K562 (cell line): ENCODE measurements around the gene TMEM129. TPM values are rescaled to one million over a fixed set of nuclear protein-coding genes. Genes with fewer than 3 reads are reported as not detected.
"Not testable (repeated sequence)": the region's sequence is repeated elsewhere in the genome, so short reads cannot be mapped to it uniquely, and the experiment has no call there.

Experiments used
- ATAC-seq: fragments of 200-7000 bp; cut with Tn5 transposase; 3 replicates; pipeline ENCODE4 v1.9.1; 2020; ENCODE audit warnings: moderate library complexity
- BruUV-seq: library from RNA; stranded (reverse); fragments of 400-500 nt; replicated peaks from 2 replicates; lab custom pipeline; 2021; lab: Mats Ljungman, UMichigan
- CTCF ChIA-PET: fragments of 300-600 bp; formaldehyde crosslinking; extraction: SDS; loops from one replicate; lab custom pipeline; 2021; ENCODE audit warnings: low intra/inter-chr PET ratio; lab: Yijun Ruan, JAX
- POLR2A ChIA-PET: fragments of 300-600, 350-650 bp; sonication (Branson Sonifier 250); formaldehyde crosslinking; extraction: SDS; loops from one replicate; lab custom pipeline; 2021; ENCODE audit warnings: antibody characterized with exemption, inconsistent platforms; lab: Yijun Ruan, JAX
- DNase-seq, 4 experiments: peaks; one replicate each; pipeline versions ENCODE4 v3.0.0 to v3.0.0-alpha.2; 2011 to 2018; ENCODE audit warnings: low spot score in 3 of 4, mixed read lengths in 3 of 4; ENCODE audit errors: extremely low read depth in 1 of 4
- FAIRE-seq: peaks from 2 replicates; lab custom pipeline; 2011; peaks lifted over from hg19 to GRCh38; lab: Jason Lieb, UNC
- H2AFZ ChIP-seq: 2 replicates; pipeline ENCODE4 v1.6.0; 2011; ENCODE audit warnings: low read depth, low read length, control low read depth, inconsistent platforms
- H3K27ac ChIP-seq: fragments of 200-600 bp; 3 replicates; pipeline ENCODE4 v1.8.0; 2011; ENCODE audit warnings: low read depth, mild to moderate bottlenecking, control low read depth, inconsistent platforms, low read length, moderate library complexity, mixed read lengths; ENCODE audit errors: extremely low read depth
- H3K27me3 ChIP-seq, 2 experiments: fragments of 300-600 bp in 1 of 2; 2 replicates in 1 of 2; 3 replicates in 1 of 2; pipeline versions ENCODE4 v1.6.0 to v1.8.0; 2011; ENCODE audit warnings: inconsistent platforms in 2 of 2, low read length in 2 of 2, mild to moderate bottlenecking in 1 of 2, mixed read lengths in 1 of 2, moderate library complexity in 1 of 2; ENCODE audit not compliant: control insufficient read depth in 2 of 2, insufficient read depth in 2 of 2
- H3K36me3 ChIP-seq: fragments of 300-600 bp; 3 replicates; pipeline ENCODE4 v1.8.0; 2011; ENCODE audit warnings: mild to moderate bottlenecking, low read length, inconsistent platforms; ENCODE audit not compliant: control insufficient read depth, insufficient read depth
- H3K4me1 ChIP-seq, 2 experiments: fragments of 200-600 bp in 1 of 2; replicated peaks in 1 of 2; 2 replicates in 1 of 2; 3 replicates in 1 of 2; pipeline versions ENCODE4 v1.5.1 to v1.8.0; 2011; ENCODE audit warnings: inconsistent platforms in 2 of 2, low read length in 2 of 2, mild to moderate bottlenecking in 1 of 2, mixed read lengths in 1 of 2, moderate library complexity in 1 of 2; ENCODE audit not compliant: control insufficient read depth in 2 of 2, insufficient read depth in 2 of 2
- H3K4me2 ChIP-seq: 2 replicates; pipeline ENCODE4 v1.6.1; 2011; ENCODE audit warnings: low read length, control low read depth, inconsistent platforms, mixed read lengths; ENCODE audit not compliant: insufficient read depth
- H3K4me3 ChIP-seq: fragments of 200-600 bp; sonication (generic), shearing (Covaris generic); 2 replicates; pipeline ENCODE4 v1.5.1; 2016; ENCODE audit warnings: control low read depth, inconsistent platforms
- H3K79me2 ChIP-seq: fragments of 200-600 bp; 3 replicates; pipeline ENCODE4 v1.8.0; 2011; ENCODE audit warnings: low read length, inconsistent platforms; ENCODE audit not compliant: control insufficient read depth, insufficient read depth
- H3K9ac ChIP-seq, 2 experiments: 2 replicates each; pipeline versions ENCODE4 v1.6.0 to v1.6.1; 2011; ENCODE audit warnings: low read depth in 2 of 2, low read length in 2 of 2, control low read depth in 1 of 2, inconsistent platforms in 1 of 2, mild to moderate bottlenecking in 1 of 2, mixed read lengths in 1 of 2; ENCODE audit not compliant: insufficient read depth in 1 of 2
- H3K9me1 ChIP-seq: one replicate; pipeline ENCODE4 v1.6.0; 2011; ENCODE audit warnings: inconsistent platforms, mild to moderate bottlenecking, low read length, moderate library complexity; ENCODE audit not compliant: control insufficient read depth, insufficient read depth
- H3K9me3 ChIP-seq: replicated peaks from 2 replicates; pipeline ENCODE4 v1.5.1; 2011; ENCODE audit warnings: low read depth, low read length, inconsistent platforms; ENCODE audit not compliant: control insufficient read depth, insufficient read depth
- H4K20me1 ChIP-seq: replicated peaks from 2 replicates; pipeline ENCODE4 v1.6.1; 2011; ENCODE audit warnings: low read length, inconsistent platforms, mixed read lengths; ENCODE audit not compliant: control insufficient read depth, insufficient read depth
- KDM4B ChIP-seq, 2 experiments: fragments of 450-650 bp in 1 of 2; sonication (generic) in 1 of 2; IDR thresholded peaks; 2 replicates each; pipeline ENCODE4 v1.6.1; 2016 to 2017; ENCODE audit warnings: borderline replicate concordance in 2 of 2, antibody characterized with exemption in 1 of 2, low read depth in 1 of 2, mild to moderate bottlenecking in 1 of 2
- NFYB ChIP-seq: IDR thresholded peaks from 2 replicates; pipeline ENCODE4 v1.6.1; 2011; ENCODE audit warnings: mild to moderate bottlenecking, moderate library complexity; ENCODE audit not compliant: insufficient read length; ENCODE audit errors: extremely low read depth
- SAFB2 ChIP-seq: fragments of 200-400 bp; formaldehyde crosslinking; IDR thresholded peaks from 2 replicates; pipeline ENCODE4 v1.6.1; 2018; ENCODE audit warnings: borderline replicate concordance, low read length, low read depth, moderate library complexity; ENCODE audit not compliant: severe bottlenecking
- SP1 ChIP-seq: sonication (generic); formaldehyde crosslinking; IDR thresholded peaks from 2 replicates; pipeline ENCODE4 v1.8.1; 2022; ENCODE audit warnings: mild to moderate bottlenecking, missing genetic modification reagents
- SRF ChIP-seq, 2 experiments: fragments of 250-450, 450-650 bp in 1 of 2; sonication (Bioruptor Pico) in 1 of 2; sonication (generic) in 1 of 2; formaldehyde crosslinking; IDR thresholded peaks; 2 replicates each; pipeline versions ENCODE4 v1.5.0 to v1.5.1; 2020 to 2022; ENCODE audit warnings: mild to moderate bottlenecking in 1 of 2, missing genetic modification reagents in 1 of 2
- TEAD4 ChIP-seq, 2 experiments: sonication (generic) in 1 of 2; formaldehyde crosslinking in 1 of 2; IDR thresholded peaks; 2 replicates each; pipeline versions ENCODE4 v1.6.1 to v1.8.0; 2012 to 2022; ENCODE audit warnings: borderline replicate concordance in 1 of 2, inconsistent platforms in 1 of 2, low read length in 1 of 2, mild to moderate bottlenecking in 1 of 2, missing genetic modification reagents in 1 of 2
- U2AF1 ChIP-seq: fragments of 200-400 bp; formaldehyde crosslinking; optimal IDR thresholded peaks from 2 replicates; pipeline ENCODE3; 2017; ENCODE audit warnings: mild to moderate bottlenecking, low read depth, low read length, moderate library complexity
- WGBS: fragments of 100-300 bp; shearing (Covaris generic); methylation state at CpG from one replicate; pipeline ENCODE4 v1.1.6; 2016; ENCODE audit warnings: low coverage, mixed read lengths; ENCODE audit not compliant: insufficient coverage; ENCODE audit errors: missing lambda C conversion rate; 5-methylcytosine and 5-hydroxymethylcytosine counted together
- in situ Hi-C: fragments of 300-500 bp; cut with MboI; formaldehyde crosslinking; loops from 4 replicates; pipeline ENCODE4 v1.15.0; 2018; ENCODE audit warnings: inconsistent platforms, mixed read lengths
- intact Hi-C: fragments of 100-400 bp; cut with micrococcal nuclease; formaldehyde crosslinking; loops from 2 replicates; pipeline ENCODE4 v1.14.2; 2022
- polyA plus RNA-seq, 8 experiments: library from polyadenylated mRNA; depleted of rRNA in 4 of 8; stranded (reverse) in 5 of 8; unstranded in 3 of 8; fragments of >200 nt; fragmentation: Nextera tagmentation in 2 of 8; fragmentation: Illumina TruSeq in 1 of 8; extraction: Ambion mirVana in 2 of 8; extraction: Trizol in 1 of 8; gene quantifications; 2 replicates each; pipeline versions ENCODE4 v1.2.1 to v1.2.3, GENCODE V29; 2011 to 2014; ENCODE audit warnings: inconsistent platforms in 1 of 8, missing spikeins in 1 of 8
- total RNA-seq, 7 experiments: library from RNA; depleted of rRNA in 6 of 7; stranded (reverse); fragments of >200 nt in 6 of 7; fragmentation: Illumina TruSeq in 2 of 7; extraction: Trizol in 2 of 7; gene quantifications; 2 replicates each; pipeline versions ENCODE4 v1.2.1 to v1.2.3, GENCODE V29; 2011 to 2021; ENCODE audit warnings: low replicate concordance in 1 of 7
- TF ChIP-seq, protein P1 (sequence below), 2 experiments: fragments of 450-650 bp in 1 of 2; sonication (generic) in 1 of 2; formaldehyde crosslinking in 1 of 2; IDR thresholded peaks in 1 of 2; conservative IDR thresholded peaks in 1 of 2; 2 replicates each; pipeline versions ENCODE4 v1.6.1 to v1.8.1; 2016 to 2023; ENCODE audit warnings: mild to moderate bottlenecking in 2 of 2, moderate library complexity in 2 of 2, inconsistent platforms in 1 of 2, missing genetic modification reagents in 1 of 2
- TF ChIP-seq, protein P2 (sequence below): IDR thresholded peaks from 3 replicates; pipeline ENCODE4 v1.6.1; 2011; ENCODE audit warnings: borderline replicate concordance, mild to moderate bottlenecking, moderate library complexity; ENCODE audit not compliant: insufficient read length; ENCODE audit errors: extremely low read depth

TMEM129 gene
- total and polyA plus RNA-seq, 9 of the 15 experiments (the other 6 are each of a cell fraction or from before 2014, with no cell fraction given), result 0.34 to 47.2 (median 18.8) TPM

DNA sequence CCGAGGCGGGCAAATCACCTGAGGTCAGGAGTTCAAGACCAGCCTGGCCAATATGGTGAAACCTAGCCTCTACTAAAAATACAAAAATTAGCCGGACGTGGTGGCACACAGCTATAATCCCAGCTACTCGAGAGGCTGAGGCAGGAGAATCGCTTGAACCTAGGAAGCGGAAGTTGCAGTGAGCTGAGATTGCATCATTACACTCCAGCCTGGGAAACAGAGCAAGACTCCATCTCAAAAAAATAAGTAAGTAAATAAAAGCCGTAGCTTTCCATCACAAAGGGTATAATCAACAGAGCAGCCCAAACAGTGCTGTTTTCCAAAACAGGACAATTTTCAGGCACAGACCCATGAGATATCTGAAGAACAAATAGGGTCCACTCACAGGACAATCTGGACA, 19.5 kb downstream of the TMEM129 start:
- H2AFZ ChIP-seq, H3K9ac ChIP-seq, FAIRE-seq, DNase-seq, H3K27ac ChIP-seq, BruUV-seq, ATAC-seq, H3K27me3 ChIP-seq, in situ Hi-C loops, H3K9me1 ChIP-seq, H3K4me3 ChIP-seq, H3K4me2 ChIP-seq, intact Hi-C loops, H3K9me3 ChIP-seq, H3K4me1 ChIP-seq, CTCF ChIA-PET: not testable (repeated sequence)
- TF ChIP-seq, protein P1, sequence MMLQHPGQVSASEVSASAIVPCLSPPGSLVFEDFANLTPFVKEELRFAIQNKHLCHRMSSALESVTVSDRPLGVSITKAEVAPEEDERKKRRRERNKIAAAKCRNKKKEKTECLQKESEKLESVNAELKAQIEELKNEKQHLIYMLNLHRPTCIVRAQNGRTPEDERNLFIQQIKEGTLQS (IDR thresholded peaks at IDR 0.05), result peak; percentile 33
- TF ChIP-seq, protein P1 (CRISPR knock-in tag; conservative IDR thresholded peaks at IDR 0.05), result not testable (repeated sequence)
- WGBS, result 96% methylated on average over 8 of the region's 8 CpGs
- Histone ChIP-seq H3K79me2 (peaks cover 64% of the 10 kb centered on the region), H4K20me1 (peaks cover 30% of the 10 kb centered on the region), H3K36me3 (peaks cover 96% of the 10 kb centered on the region)
- POLR2A ChIA-PET, result interaction anchor here (1.5 to 3.5 kb wide), 4 partner anchors 8 to 13 kb away, joined by 6 to 20 read pairs (median 12); partner anchors contain the start of gene SLBP

DNA sequence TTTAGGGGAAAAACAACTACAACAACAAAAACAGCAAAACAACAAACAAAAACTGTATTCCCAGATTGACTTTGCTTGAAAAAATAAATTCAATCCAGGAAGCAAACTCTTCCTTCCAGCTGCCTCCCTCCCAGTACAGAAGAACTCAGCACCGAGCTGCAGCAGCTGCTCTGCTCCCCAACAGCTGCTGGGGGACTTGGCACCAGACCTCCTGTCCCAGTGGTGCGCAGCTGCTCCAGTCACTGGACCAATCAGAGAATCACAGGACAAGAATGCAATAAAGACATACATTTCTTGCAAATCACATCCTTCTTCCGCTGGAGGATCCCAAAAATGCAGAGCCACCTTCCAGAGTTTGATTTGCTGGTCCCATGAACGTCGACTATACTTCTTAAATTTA, 25.2 kb downstream of the TMEM129 start:
- ChIA-PET CTCF (interaction anchor here (0.7 kb wide), 1 partner anchor 114 kb away, joined by 3 read pairs; no protein-coding TSS in a partner anchor), POLR2A (interaction anchor here (0.6 to 2.0 kb wide), 3 partner anchors 13 to 180 kb away, joined by 3 to 12 read pairs (median 3); no protein-coding TSS in a partner anchor)
- in situ Hi-C loops (no loop called here), intact Hi-C loops (no loop called here)
- Histone ChIP-seq H3K4me3 (no peak overlapping the region), H3K9me1 (no peaks in the 10 kb centered on the region), H2AFZ (no peak overlapping the region), H3K4me2 (no peak overlapping the region), H3K9ac (no peak overlapping the region), H3K27me3 (no peaks in the 10 kb centered on the region), H3K79me2 (peaks cover 9% of the 10 kb centered on the region), H3K36me3 (peaks cover 95% of the 10 kb centered on the region), H3K4me1 (no peaks in the 10 kb centered on the region), H4K20me1 (peaks cover 7% of the 10 kb centered on the region; the same call in 1 of the 2 replicates), H3K27ac (no peak overlapping the region), H3K9me3 (no peaks in the 10 kb centered on the region)
- 98% methylated on average over 5 of the region's 5 CpGs for WGBS
- ATAC-seq (no peak), FAIRE-seq (no peak), DNase-seq (no peak)
- no TSS peak for BruUV-seq
- TF ChIP-seq NFYB (no peak), SAFB2 (no peak), SRF (CRISPR knock-in tag; IDR thresholded peaks at IDR 0.05) (no peak), U2AF1 (no peak), SP1 (CRISPR knock-in tag) (no peak), TEAD4 (IDR thresholded peaks at IDR 0.05; ENCODE audit: low read length) (no peak), TEAD4 (CRISPR knock-in tag; IDR thresholded peaks at IDR 0.05; ENCODE audit: borderline replicate concordance) (no peak), KDM4B (IDR thresholded peaks at IDR 0.05; ENCODE audit: borderline replicate concordance in 2 of 2, low read depth in 1 of 2) (no peak)
- TF ChIP-seq, protein P2, sequence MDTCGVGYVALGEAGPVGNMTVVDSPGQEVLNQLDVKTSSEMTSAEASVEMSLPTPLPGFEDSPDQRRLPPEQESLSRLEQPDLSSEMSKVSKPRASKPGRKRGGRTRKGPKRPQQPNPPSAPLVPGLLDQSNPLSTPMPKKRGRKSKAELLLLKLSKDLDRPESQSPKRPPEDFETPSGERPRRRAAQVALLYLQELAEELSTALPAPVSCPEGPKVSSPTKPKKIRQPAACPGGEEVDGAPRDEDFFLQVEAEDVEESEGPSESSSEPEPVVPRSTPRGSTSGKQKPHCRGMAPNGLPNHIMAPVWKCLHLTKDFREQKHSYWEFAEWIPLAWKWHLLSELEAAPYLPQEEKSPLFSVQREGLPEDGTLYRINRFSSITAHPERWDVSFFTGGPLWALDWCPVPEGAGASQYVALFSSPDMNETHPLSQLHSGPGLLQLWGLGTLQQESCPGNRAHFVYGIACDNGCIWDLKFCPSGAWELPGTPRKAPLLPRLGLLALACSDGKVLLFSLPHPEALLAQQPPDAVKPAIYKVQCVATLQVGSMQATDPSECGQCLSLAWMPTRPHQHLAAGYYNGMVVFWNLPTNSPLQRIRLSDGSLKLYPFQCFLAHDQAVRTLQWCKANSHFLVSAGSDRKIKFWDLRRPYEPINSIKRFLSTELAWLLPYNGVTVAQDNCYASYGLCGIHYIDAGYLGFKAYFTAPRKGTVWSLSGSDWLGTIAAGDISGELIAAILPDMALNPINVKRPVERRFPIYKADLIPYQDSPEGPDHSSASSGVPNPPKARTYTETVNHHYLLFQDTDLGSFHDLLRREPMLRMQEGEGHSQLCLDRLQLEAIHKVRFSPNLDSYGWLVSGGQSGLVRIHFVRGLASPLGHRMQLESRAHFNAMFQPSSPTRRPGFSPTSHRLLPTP, result no peak
